EH (cell line): ENCODE measurements around the gene TAS2R5.
"Not testable (repeated sequence)": the region's sequence is repeated elsewhere in the genome, so short reads cannot be mapped to it uniquely, and the experiment has no call there.

Experiments
- DNase-seq: peaks from one replicate; pipeline ENCODE4 v3.0.0-alpha.2; 2015; ENCODE audit warnings: low read depth

TAS2R5 gene

GRCh38 chr7:141789917-141790316 is at the start of gene TAS2R5:
Gene TAS2R5, plus strand, starts transcription at chr7:141790217. Its CDS starts 145 bp downstream, at chr7:141790362.
- no peak for DNase-seq

GRCh38 chr7:141742229-141742628 is 47.8 kb upstream of the TAS2R5 start:
- no peak for DNase-seq

- DNase-seq: no peak
These were observed 45.9 kb upstream of the TAS2R5 start for GRCh38 chr7:141744131-141744530.

DNA sequence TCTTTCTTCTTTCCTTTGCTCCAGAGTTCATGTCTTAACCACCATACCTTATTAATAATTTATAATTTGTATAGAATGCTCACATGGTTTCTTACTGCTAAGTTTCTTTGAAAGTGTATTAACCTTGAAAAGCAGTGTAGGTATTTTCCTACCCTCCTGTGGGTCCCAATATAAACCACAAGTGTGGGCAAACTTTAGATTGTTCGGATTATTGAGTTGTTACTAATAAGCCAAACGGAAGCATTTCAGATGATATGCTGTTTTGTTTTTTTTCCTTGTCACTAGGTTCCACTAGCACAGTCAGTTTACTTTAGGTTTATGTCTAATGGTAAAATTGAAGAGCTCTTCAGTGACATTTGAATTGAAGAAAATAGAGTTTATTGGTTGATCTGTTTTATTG is 41.6 kb upstream of the TAS2R5 start:
- DNase-seq: no peak

- DNase-seq: peak; percentile 13
These were observed 38.1 kb upstream of the TAS2R5 start for GRCh38 chr7:141751904-141752303.

GRCh38 chr7:141752634-141753033 is 37.4 kb upstream of the TAS2R5 start:
- DNase-seq: no peak

DNA sequence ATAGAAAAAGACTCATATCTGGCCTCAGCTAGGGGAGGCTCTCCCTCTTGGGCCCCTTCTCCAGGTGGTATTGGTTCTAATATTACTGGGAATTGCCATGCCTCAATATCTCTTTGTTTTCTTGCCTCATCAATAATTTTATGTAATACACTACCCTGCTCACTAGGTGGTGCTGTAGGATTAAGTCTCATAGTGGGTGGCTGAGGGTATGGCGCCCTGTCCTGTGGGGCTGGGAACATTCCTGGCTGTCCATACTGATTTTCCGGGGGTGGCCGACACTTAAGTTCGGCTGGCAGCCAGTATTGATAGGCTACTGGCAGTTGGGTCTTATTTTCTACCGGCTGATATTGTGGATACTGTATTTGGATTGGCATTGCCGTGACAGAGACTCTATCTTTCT is 35.1 kb upstream of the TAS2R5 start:
- DNase-seq: peak; percentile 29

GRCh38 chr7:141763797-141764196 is 26.2 kb upstream of the TAS2R5 start, which contains the start of gene TAS2R3:
Gene TAS2R3, plus strand, starts transcription at chr7:141764097. Its CDS starts 62 bp downstream, at chr7:141764159.
- DNase-seq: no peak

- not testable (repeated sequence) for DNase-seq
These were observed 19.9 kb upstream of the TAS2R5 start for GRCh38 chr7:141770083-141770583.

DNA sequence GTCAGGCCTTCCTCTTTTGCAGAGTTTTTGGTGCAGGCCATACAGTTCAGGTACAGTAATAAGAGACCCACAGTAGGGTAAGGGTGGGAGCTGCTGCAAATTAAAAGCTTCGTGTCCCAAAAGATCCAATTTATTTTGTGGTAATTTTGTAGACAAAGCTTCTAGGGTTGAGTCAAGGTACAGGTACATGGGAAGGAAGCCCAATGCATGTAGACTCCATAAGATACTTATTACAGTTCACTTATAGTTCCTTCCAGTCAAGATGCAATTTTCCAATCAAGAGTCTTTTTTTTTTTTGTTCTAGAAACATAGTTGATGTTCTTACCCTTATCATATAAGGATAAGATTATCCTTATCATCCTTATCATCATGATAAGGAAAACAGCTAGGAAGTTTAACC is 13.6 kb upstream of the TAS2R5 start, which contains the start of gene TAS2R4:
TAS2R4 (plus strand) TSS at position 301 of the 400 bp plus-strand sequence. CDS start 1,815 bp downstream, outside the sequence.
- no peak for DNase-seq

DNA sequence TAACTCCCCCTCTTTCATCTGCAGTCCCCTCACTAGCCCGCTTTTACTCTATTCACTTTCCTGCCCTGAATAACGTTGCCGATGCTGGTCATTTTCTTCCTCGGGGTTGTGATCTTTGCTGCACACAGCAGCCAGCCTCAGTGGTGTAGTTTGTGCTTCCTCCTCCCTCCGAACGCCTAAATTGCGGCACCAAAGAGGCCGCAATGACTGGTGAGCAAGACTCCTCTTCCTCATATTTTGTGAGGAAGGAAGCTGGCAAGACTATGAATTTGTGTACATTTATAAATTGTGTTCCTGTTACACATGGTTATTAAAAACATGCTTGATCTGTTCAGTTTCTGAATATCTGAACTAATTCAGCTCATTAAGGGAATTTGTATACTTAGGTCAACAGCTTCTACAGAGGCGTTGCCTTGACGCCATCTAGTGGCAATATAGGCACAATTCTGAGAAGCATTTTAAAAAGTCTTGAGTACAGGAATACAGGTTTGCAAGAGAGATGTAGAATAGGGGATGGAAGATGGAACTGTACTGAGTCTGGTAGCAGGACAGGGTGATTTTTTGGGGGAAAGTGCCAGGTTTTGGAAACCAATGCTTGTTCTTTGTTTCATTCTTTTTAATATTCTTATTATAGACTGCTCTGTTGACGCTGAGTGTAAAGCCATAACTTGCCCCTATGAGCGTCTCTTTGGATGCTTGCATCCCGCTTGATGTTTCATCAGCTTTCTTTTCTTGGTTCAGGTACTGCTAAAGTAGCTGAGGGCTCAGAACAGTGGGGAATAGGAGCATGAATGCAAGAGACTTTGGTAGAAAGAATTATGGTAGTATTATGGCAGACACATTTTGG is 4.1 kb upstream of the TAS2R5 start:
- peak; percentile 51 for DNase-seq

DNA sequence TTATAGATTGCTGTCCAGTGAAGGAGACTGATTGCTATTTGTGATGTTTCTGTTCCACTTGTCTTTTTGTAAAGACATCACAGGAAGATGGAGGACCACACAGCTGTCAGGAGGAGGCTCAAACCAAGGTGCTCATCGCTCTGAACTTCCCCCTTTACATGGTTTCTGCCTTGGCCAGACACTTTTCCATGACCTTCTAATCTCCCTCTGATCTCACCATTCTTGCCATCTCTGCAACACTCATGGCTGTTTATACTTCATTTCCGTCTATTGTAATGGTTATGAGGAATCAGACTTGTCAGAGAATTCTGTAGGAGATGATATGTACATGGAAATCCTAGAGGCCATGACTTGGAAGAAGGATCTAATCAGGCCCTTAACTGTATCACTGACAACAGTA is 1.7 kb upstream of the TAS2R5 start:
- DNase-seq: no peak

DNA sequence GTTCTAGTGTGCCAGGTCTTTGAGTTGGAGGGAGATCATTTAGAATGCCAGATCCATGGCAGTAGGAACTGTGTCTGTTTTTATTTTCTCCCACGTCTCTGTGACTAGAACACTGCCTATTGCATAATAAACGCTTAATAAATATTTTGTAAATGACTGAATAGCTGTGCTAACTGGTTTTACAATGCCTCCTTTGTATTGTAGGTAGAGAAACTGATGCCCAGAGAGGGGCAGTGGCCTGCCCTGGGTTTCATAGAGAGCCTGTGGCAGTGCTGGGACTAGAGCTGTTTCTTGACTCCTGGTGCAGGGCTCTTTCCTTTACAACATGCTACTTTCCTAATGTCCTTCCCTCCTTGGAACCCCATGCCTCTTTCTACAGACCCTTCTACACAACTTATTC is 2.5 kb downstream of the TAS2R5 start:
- no peak for DNase-seq

DNA sequence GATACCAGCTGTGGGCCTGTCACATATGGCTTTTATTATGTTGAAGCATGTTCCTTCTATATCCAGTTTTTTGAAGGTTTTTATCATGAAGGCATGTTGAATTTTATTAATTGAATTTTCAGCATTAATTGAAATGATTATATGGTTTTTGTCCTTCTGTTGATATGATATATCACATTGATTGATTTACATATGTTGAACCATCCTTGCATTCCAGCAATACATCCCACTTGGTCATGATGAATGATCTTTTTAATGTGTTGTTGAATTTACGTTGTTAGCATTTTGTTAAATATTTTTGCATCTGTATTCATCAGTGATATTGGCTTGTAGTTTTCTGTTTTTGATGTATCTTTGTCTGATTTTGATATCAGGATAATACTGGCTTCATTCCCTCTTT is 30.1 kb downstream of the TAS2R5 start:
- no peak for DNase-seq

- not testable (repeated sequence) for DNase-seq
These were observed 32.4 kb downstream of the TAS2R5 start for GRCh38 chr7:141822432-141822831.

DNA sequence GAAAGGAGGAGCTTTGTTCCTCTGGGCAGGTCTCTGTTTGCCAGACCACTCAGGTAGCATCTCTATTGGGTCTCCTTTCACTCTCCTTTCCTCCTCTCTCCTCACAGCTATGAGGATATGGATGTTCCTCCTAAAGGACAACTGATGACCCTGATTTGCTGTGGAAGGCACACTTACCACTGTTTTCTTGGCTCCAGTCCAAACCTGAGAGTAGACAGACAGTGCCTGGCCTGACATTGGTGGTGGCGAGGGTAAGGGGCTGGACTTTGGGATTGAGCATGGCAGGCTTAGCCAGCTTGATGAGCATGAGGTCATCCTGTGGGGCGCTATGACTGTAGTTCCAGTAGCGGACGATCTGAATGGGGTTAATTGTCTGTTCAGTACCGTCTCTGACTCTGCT is 47.7 kb downstream of the TAS2R5 start:
- no peak for DNase-seq

GRCh38 chr7:141838581-141838980 is 48.6 kb downstream of the TAS2R5 start:
- DNase-seq: no peak

- DNase-seq: no peak
These were observed 49.2 kb downstream of the TAS2R5 start for GRCh38 chr7:141839256-141839655.

DNA sequence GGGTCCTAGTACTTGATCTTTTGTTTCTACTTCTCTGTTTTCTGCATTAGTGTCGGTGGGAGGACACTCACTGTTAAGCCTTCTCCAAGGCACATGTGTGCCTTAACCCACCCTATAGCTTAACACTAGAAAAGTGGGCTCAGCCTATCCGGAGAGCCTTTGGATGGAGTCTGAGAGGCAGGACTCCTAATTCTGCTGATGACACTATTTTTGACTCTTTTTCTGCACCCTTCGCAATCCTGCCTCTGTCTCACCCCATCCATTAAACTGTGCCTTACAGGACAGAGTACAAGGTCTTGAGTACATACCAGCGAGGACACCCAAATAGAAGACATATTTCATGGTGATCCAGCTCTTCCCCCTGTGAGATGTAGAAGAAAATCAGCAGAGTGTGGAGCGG is 50.7 kb downstream of the TAS2R5 start:
- no peak for DNase-seq
